ENCODE measurements around the gene GBX2. TPM values are rescaled to one million over a fixed set of nuclear protein-coding genes. Genes with fewer than 3 reads are reported as not detected.

Gene GBX2
- total RNA-seq, 1 donor from 2014 or later = 6.7 TPM

DNA sequence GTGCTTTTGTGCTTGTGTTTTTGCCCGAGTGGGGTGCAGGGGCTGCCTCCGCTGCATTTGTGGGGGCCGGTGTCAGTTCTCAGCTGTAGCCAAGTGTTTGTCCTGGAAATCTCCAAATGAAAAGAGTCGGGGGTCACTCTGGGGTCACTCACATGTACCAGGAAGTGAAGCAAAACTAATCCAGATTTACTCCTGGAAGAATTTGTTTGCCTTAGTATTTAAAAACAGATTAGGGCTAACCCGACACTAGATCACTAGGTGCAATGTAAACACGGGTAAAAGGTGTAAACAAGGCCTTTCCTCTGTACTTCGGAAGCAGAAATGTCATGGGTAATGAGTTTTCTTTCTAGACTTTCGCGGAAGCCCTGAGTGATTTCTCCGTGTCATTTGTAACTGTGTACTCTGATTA is 50.3 kb downstream of the GBX2 start:
- DNase-seq (ENCODE audit: low spot score) = no peak

DNA sequence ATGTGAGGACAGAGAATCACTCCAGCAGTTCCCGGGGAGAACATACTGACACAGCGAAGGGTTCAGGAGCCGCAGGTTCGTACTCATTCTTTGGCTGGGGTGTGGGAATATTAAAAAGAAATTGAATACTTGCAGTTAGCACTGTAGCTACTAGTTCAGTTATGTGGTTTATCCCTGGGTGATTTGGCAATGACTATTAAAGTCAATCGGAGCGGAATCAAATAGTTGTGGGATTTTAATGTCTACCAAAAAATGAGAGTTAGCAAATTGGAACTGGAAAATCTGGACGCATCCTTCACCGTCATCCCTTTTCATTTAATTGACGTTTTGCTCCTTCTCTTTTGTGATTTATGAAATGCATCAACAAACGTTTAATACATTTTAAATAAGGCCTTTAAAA is 50.8 kb downstream of the GBX2 start:
- DNase-seq (ENCODE audit: low spot score) = no peak

Other genes starting within 250 kb of the GBX2 start
- gene ASB18, start 96.0 kb upstream of the GBX2 start, total RNA-seq (ENCODE audit: insufficient read depth, low replicate concordance) = 2.2 TPM